GM18870 (cell line): ENCODE measurements around the gene MBOAT2.

Experiments
- ATAC-seq: cut with Tn5 transposase; IDR thresholded peaks from one replicate; pipeline ENCODE4 v1.9.1; 2021; ENCODE audit warnings: moderate library complexity; ENCODE audit not compliant: unreplicated experiment

Gene MBOAT2

GRCh38 chr2:8861797-8862196 is 141.7 kb downstream of the MBOAT2 start:
- ATAC-seq, result no peak

GRCh38 chr2:8860239-8860638 is 143.2 kb downstream of the MBOAT2 start:
- ATAC-seq, result peak; percentile 74

- ATAC-seq, result no peak
Observed at GRCh38 chr2:8858910-8859309, 144.6 kb downstream of the MBOAT2 start.

GRCh38 chr2:8858264-8858663 is 145.2 kb downstream of the MBOAT2 start:
- ATAC-seq, result no peak

- ATAC-seq, result no peak
Observed at GRCh38 chr2:8857709-8858108, 145.8 kb downstream of the MBOAT2 start.

GRCh38 chr2:8856176-8856575 is 147.3 kb downstream of the MBOAT2 start:
- ATAC-seq, result no peak

GRCh38 chr2:8855010-8855409 is 148.5 kb downstream of the MBOAT2 start:
- no peak for ATAC-seq

- ATAC-seq, result no peak
Observed at GRCh38 chr2:8853426-8853825, 150.1 kb downstream of the MBOAT2 start.

- ATAC-seq, result no peak
Observed at GRCh38 chr2:8851811-8852560, 151.5 kb downstream of the MBOAT2 start.

- no peak for ATAC-seq
Observed at GRCh38 chr2:8850845-8851487, 152.5 kb downstream of the MBOAT2 start.

- ATAC-seq, result no peak
Observed at GRCh38 chr2:8849327-8849726, 154.2 kb downstream of the MBOAT2 start.

- ATAC-seq, result no peak
Observed at GRCh38 chr2:8848328-8849100, 155.0 kb downstream of the MBOAT2 start.

GRCh38 chr2:8847400-8847799 is 156.1 kb downstream of the MBOAT2 start:
- ATAC-seq, result no peak

- no peak for ATAC-seq
Observed at GRCh38 chr2:8841932-8842331, 161.6 kb downstream of the MBOAT2 start.

- ATAC-seq, result no peak
Observed at GRCh38 chr2:8840475-8841091, 162.9 kb downstream of the MBOAT2 start.

- ATAC-seq, result no peak
Observed at GRCh38 chr2:8839189-8839965, 164.1 kb downstream of the MBOAT2 start.

GRCh38 chr2:8837795-8838140 is 165.7 kb downstream of the MBOAT2 start:
- ATAC-seq, result peak; percentile 18

GRCh38 chr2:8836971-8837794 is 166.3 kb downstream of the MBOAT2 start, which contains the start of gene KIDINS220:
TSS of gene KIDINS220 (minus strand) at chr2:8837613. CDS start at chr2:8827093, 10,520 bp downstream.
- ATAC-seq, result peak; percentile 56

GRCh38 chr2:8835279-8835678 is 168.2 kb downstream of the MBOAT2 start:
- ATAC-seq, result no peak

- no peak for ATAC-seq
Observed at GRCh38 chr2:8833853-8834252, 169.6 kb downstream of the MBOAT2 start.
